Measurements from ENCODE around the gene RAB3C. TPM values are rescaled to one million over a fixed set of nuclear protein-coding genes. Genes with fewer than 3 reads are reported as not detected.

RAB3C gene
- total and polyA plus RNA-seq, 2 experiments from 2014 or later, result 15.0 to 30.6 TPM

GRCh38 chr5:58677650-58678049 lies 94.8 kb downstream of the RAB3C start:
- H3K79me2 ChIP-seq (replicated peaks; ENCODE audit: insufficient read depth), result no peaks in the 10 kb centered on the region
- no peaks in the 10 kb centered on the region for H3K4me1 ChIP-seq (ENCODE audit: insufficient read depth)
- Mint-ChIP-seq H3K27me3 (ENCODE audit: insufficient read depth, low read depth, poor library complexity) (peaks cover 1% of the 10 kb centered on the region), H3K4me3 (no peak overlapping the region), H3K27ac (no peak overlapping the region), H3K9me3 (no peaks in the 10 kb centered on the region), H3K36me3 (ENCODE audit: low read depth) (no peaks in the 10 kb centered on the region), H3K4me1 (peaks cover 10% of the 10 kb centered on the region)
- TF ChIP-seq ZNF114 (CRISPR knock-in tag; IDR thresholded peaks at IDR 0.05), result no peak
- no peak for TF ChIP-seq POLR2AphosphoS5 (IDR thresholded peaks at IDR 0.05; ENCODE audit: low read depth)
- TF ChIP-seq STAT1 (IDR thresholded peaks at IDR 0.05; ENCODE audit: unreplicated experiment), result no peak
- TF ChIP-seq ZNF462 (CRISPR knock-in tag; IDR thresholded peaks at IDR 0.05), result no peak
- TF ChIP-seq CTCF (conservative IDR thresholded peaks at IDR 0.05; ENCODE audit: low read depth in 2 of 2), result no peak
- TF ChIP-seq JUNB (IDR thresholded peaks at IDR 0.05; ENCODE audit: unreplicated experiment), result no peak
- no peak for TF ChIP-seq EZH2 (IDR thresholded peaks at IDR 0.05; ENCODE audit: low read depth, unreplicated experiment)
- no peak for TF ChIP-seq NANOG (IDR thresholded peaks at IDR 0.05; ENCODE audit: borderline replicate concordance)
- no peak for TF ChIP-seq CREB1 (CRISPR knock-in tag; IDR thresholded peaks at IDR 0.05; ENCODE audit: low read depth)
- TF ChIP-seq REST (IDR thresholded peaks at IDR 0.05; ENCODE audit: unreplicated experiment), result no peak
- TF ChIP-seq ZNF331 (CRISPR knock-in tag; IDR thresholded peaks at IDR 0.05; ENCODE audit: low read depth), result no peak
- no peak for TF ChIP-seq ETS1 (IDR thresholded peaks at IDR 0.05)
- no peak for TF ChIP-seq EZH2phosphoT487 (IDR thresholded peaks at IDR 0.05; ENCODE audit: unreplicated experiment)
- no peaks in the 10 kb centered on the region for H4K20me1 ChIP-seq (replicated peaks; ENCODE audit: insufficient read depth)
- H3K4me3 ChIP-seq, result no peak overlapping the region
- no peaks in the 10 kb centered on the region for H3K27me3 ChIP-seq (ENCODE audit: insufficient read depth)
- no peaks in the 10 kb centered on the region for H3K9me2 ChIP-seq (ENCODE audit: insufficient read depth)
- H3F3A ChIP-seq (replicated peaks; ENCODE audit: low read depth), result no peaks in the 10 kb centered on the region
- no peak overlapping the region for H3K4me2 ChIP-seq
- H3K27ac ChIP-seq (ENCODE audit: low read depth), result no peak overlapping the region
- H2AFZ ChIP-seq, result no peak overlapping the region
- no peak for DNase-seq (ENCODE audit: low spot score)
- H3K36me3 ChIP-seq (ENCODE audit: insufficient read depth), result no peaks in the 10 kb centered on the region
- no peak for ATAC-seq
